H9 (cell line): ENCODE measurements around the gene PEX5L. TPM values are rescaled to one million over a fixed set of nuclear protein-coding genes. Genes with fewer than 3 reads are reported as not detected.

Experiments
- DNase-seq: peaks from one replicate; pipeline ENCODE4 v3.0.0-alpha.2; 2017
- H2AFZ ChIP-seq: one replicate; pipeline ENCODE4 v1.6.1; 2013; ENCODE audit warnings: mild to moderate bottlenecking, low read length, control low read depth, moderate library complexity
- H2AK5ac ChIP-seq: 2 replicates; pipeline ENCODE4 v1.6.1; 2013; ENCODE audit warnings: low read length, control low read depth, mixed read lengths; ENCODE audit not compliant: insufficient read length
- H2BK120ac ChIP-seq: one replicate; pipeline ENCODE4 v1.6.1; 2013; ENCODE audit warnings: low read depth, mild to moderate bottlenecking, low read length, control low read depth, inconsistent platforms; ENCODE audit not compliant: poor library complexity, severe bottlenecking
- H2BK12ac ChIP-seq: 2 replicates; pipeline ENCODE4 v1.6.1; 2013; ENCODE audit warnings: low read length, control low read depth, mixed read lengths, low read depth; ENCODE audit not compliant: insufficient read length
- H2BK15ac ChIP-seq: 2 replicates; pipeline ENCODE4 v1.6.1; 2013; ENCODE audit warnings: low read depth, low read length, control low read depth
- H2BK20ac ChIP-seq: one replicate; pipeline ENCODE4 v1.6.1; 2013; ENCODE audit warnings: low read depth, mild to moderate bottlenecking, low read length, control low read depth, inconsistent platforms; ENCODE audit not compliant: poor library complexity, severe bottlenecking
- H2BK5ac ChIP-seq: 2 replicates; pipeline ENCODE4 v1.6.1; 2013; ENCODE audit warnings: low read length, control low read depth, mixed read lengths; ENCODE audit not compliant: insufficient read length
- H3K14ac ChIP-seq: 2 replicates; pipeline ENCODE4 v1.6.1; 2013; ENCODE audit warnings: low read length, control low read depth; ENCODE audit not compliant: insufficient read depth
- H3K18ac ChIP-seq: 2 replicates; pipeline ENCODE4 v1.6.1; 2013; ENCODE audit warnings: low read depth, mild to moderate bottlenecking, mixed read lengths, low read length, control low read depth; ENCODE audit not compliant: insufficient read length
- H3K23ac ChIP-seq: 2 replicates; pipeline ENCODE4 v1.6.1; 2013; ENCODE audit warnings: low read length, control low read depth, mixed read lengths, low read depth; ENCODE audit not compliant: insufficient read length
- H3K23me2 ChIP-seq: 2 replicates; pipeline ENCODE4 v1.6.1; 2013; ENCODE audit warnings: low read depth, mild to moderate bottlenecking, mixed read lengths, low read length, control low read depth; ENCODE audit not compliant: insufficient read length, poor library complexity, severe bottlenecking
- H3K27ac ChIP-seq: 2 replicates; pipeline ENCODE4 v1.5.1; 2013; ENCODE audit warnings: low read length, control low read depth, mixed read lengths, low read depth; ENCODE audit not compliant: insufficient read length
- H3K27me3 ChIP-seq: 2 replicates; pipeline ENCODE4 v1.6.1; 2013; ENCODE audit warnings: low read length, control low read depth, inconsistent platforms; ENCODE audit not compliant: insufficient read depth
- H3K4ac ChIP-seq: 2 replicates; pipeline ENCODE4 v1.6.1; 2013; ENCODE audit warnings: low read depth, mild to moderate bottlenecking, control low read depth, inconsistent platforms, low read length, moderate library complexity
- H3K4me1 ChIP-seq: 2 replicates; pipeline ENCODE4 v1.6.1; 2013; ENCODE audit warnings: low read length, control low read depth, inconsistent platforms; ENCODE audit not compliant: insufficient read depth
- H3K4me2 ChIP-seq: 2 replicates; pipeline ENCODE4 v1.6.1; 2013; ENCODE audit warnings: low read length, control low read depth, mixed read lengths; ENCODE audit not compliant: insufficient read length, insufficient read depth
- H3K56ac ChIP-seq: 2 replicates; pipeline ENCODE4 v1.6.1; 2013; ENCODE audit warnings: low read depth, mild to moderate bottlenecking, mixed read lengths, low read length, control low read depth; ENCODE audit not compliant: insufficient read length
- H3K79me1 ChIP-seq: 2 replicates; pipeline ENCODE4 v1.6.1; 2013; ENCODE audit warnings: low read depth, mild to moderate bottlenecking, moderate library complexity, low read length, control low read depth, inconsistent platforms; ENCODE audit not compliant: insufficient read depth, poor library complexity, severe bottlenecking
- H3K79me2 ChIP-seq: 2 replicates; pipeline ENCODE4 v1.6.1; 2013; ENCODE audit warnings: low read length, control low read depth, inconsistent platforms; ENCODE audit not compliant: insufficient read depth
- H3K9ac ChIP-seq: 2 replicates; pipeline ENCODE4 v1.6.1; 2013; ENCODE audit warnings: low read length, control low read depth, mixed read lengths; ENCODE audit not compliant: insufficient read length; ENCODE audit errors: extremely low read depth
- H3K9me3 ChIP-seq: one replicate; pipeline ENCODE4 v1.6.1; 2013; ENCODE audit warnings: low read depth, low read length, inconsistent platforms; ENCODE audit not compliant: control insufficient read depth
- H3T11ph ChIP-seq: one replicate; pipeline ENCODE4 v1.6.1; 2013; ENCODE audit warnings: mild to moderate bottlenecking, low read length, control low read depth, inconsistent platforms
- H4K20me1 ChIP-seq: one replicate; pipeline ENCODE4 v1.6.1; 2013; ENCODE audit not compliant: control insufficient read depth, insufficient read length, insufficient read depth
- H4K5ac ChIP-seq: 2 replicates; pipeline ENCODE4 v1.6.1; 2013; ENCODE audit warnings: low read depth, mild to moderate bottlenecking, mixed read lengths, low read length, control low read depth; ENCODE audit not compliant: insufficient read length
- H4K8ac ChIP-seq: replicated peaks from 2 replicates; pipeline ENCODE4 v1.6.1; 2013; ENCODE audit warnings: low read length, control low read depth, mixed read lengths, low read depth; ENCODE audit not compliant: insufficient read length
- H4K91ac ChIP-seq: 2 replicates; pipeline ENCODE4 v1.6.1; 2013; ENCODE audit warnings: low read depth, mild to moderate bottlenecking, moderate library complexity, mixed read lengths, low read length, control low read depth; ENCODE audit not compliant: insufficient read length
- H3K27ac Mint-ChIP-seq, 3 experiments: 2 replicates in 2 of 3; 3 replicates in 1 of 3; pipeline ENCODE4 v1.8.0; 2020 to 2021; ENCODE audit warnings: mixed read lengths in 3 of 3, mild to moderate bottlenecking in 1 of 3, moderate library complexity in 1 of 3
- H3K27me3 Mint-ChIP-seq: 2 replicates; pipeline ENCODE4 v1.8.0; 2021; ENCODE audit warnings: low read depth, mild to moderate bottlenecking, moderate library complexity, mixed read lengths
- H3K36me3 Mint-ChIP-seq, 3 experiments: 2 replicates in 2 of 3; 3 replicates in 1 of 3; pipeline ENCODE4 v1.8.0; 2020 to 2021; ENCODE audit warnings: low read depth in 3 of 3, mixed read lengths in 3 of 3; ENCODE audit not compliant: insufficient read depth in 1 of 3
- H3K4me1 Mint-ChIP-seq, 2 experiments: 2 replicates each; pipeline ENCODE4 v1.8.0; 2020; ENCODE audit warnings: mixed read lengths in 2 of 2
- H3K4me3 Mint-ChIP-seq, 2 experiments: 2 replicates in 1 of 2; 3 replicates in 1 of 2; pipeline ENCODE4 v1.8.0; 2020 to 2021; ENCODE audit warnings: mild to moderate bottlenecking in 2 of 2, mixed read lengths in 2 of 2, moderate library complexity in 1 of 2
- H3K9me3 Mint-ChIP-seq, 2 experiments: 2 replicates in 1 of 2; 3 replicates in 1 of 2; pipeline ENCODE4 v1.8.0; 2020; ENCODE audit warnings: mild to moderate bottlenecking in 2 of 2, mixed read lengths in 2 of 2, moderate library complexity in 1 of 2
- WGBS: extraction: QIAGEN DNeasy Blood & Tissue Kit; methylation state at CpG from one replicate; pipeline ENCODE4 v1.1.7; 2013; ENCODE audit warnings: missing lambda C conversion rate, low lambda C conversion rate, mixed read lengths; ENCODE audit not compliant: insufficient read length; ENCODE audit errors: extremely low coverage; 5-methylcytosine and 5-hydroxymethylcytosine counted together
- total RNA-seq: library from RNA; stranded (reverse); gene quantifications from 2 replicates; pipeline ENCODE4 v1.2.1, GENCODE V29; 2021
- TF ChIP-seq, protein P1 (sequence below): fragments of 200-600 bp; sonication (generic); conservative IDR thresholded peaks from 3 replicates; pipeline ENCODE4 v1.8.0; 2021; ENCODE audit warnings: antibody characterized with exemption, mild to moderate bottlenecking

Gene PEX5L
- total RNA-seq, 1 experiment from 2014 or later = 0.85 TPM

- no peaks in the 10 kb centered on the region for H3K27me3 Mint-ChIP-seq
- WGBS = no CpG with 5 or more reads among the region's 2 CpGs
These were observed 34.7 kb downstream of the PEX5L start for GRCh38 chr3:180002006-180002405.

More at GRCh38 chr3:180002006-180002405, 34.7 kb downstream of the PEX5L start:
- H2BK15ac ChIP-seq = no peak overlapping the region
- no peak overlapping the region for H2BK20ac ChIP-seq
- H3K18ac ChIP-seq = no peak overlapping the region
- Mint-ChIP-seq H3K4me1 (no peaks in the 10 kb centered on the region), H3K9me3 (peaks cover 2 to 6% of the 10 kb centered on the region in 2 experiments; a peak in 1 of 5 replicates), H3K36me3 (peaks cover 5 to 6% (median 6%) of the 10 kb centered on the region in 3 experiments; a peak in 5 of 7 replicates), H3K4me3 (no peak overlapping the region), H3K27ac (no peak overlapping the region)
- no peak overlapping the region for H2AK5ac ChIP-seq
- H4K5ac ChIP-seq = no peak overlapping the region
- H4K20me1 ChIP-seq = no peaks in the 10 kb centered on the region
- H3K79me1 ChIP-seq = no peaks in the 10 kb centered on the region
- TF ChIP-seq, protein P1, sequence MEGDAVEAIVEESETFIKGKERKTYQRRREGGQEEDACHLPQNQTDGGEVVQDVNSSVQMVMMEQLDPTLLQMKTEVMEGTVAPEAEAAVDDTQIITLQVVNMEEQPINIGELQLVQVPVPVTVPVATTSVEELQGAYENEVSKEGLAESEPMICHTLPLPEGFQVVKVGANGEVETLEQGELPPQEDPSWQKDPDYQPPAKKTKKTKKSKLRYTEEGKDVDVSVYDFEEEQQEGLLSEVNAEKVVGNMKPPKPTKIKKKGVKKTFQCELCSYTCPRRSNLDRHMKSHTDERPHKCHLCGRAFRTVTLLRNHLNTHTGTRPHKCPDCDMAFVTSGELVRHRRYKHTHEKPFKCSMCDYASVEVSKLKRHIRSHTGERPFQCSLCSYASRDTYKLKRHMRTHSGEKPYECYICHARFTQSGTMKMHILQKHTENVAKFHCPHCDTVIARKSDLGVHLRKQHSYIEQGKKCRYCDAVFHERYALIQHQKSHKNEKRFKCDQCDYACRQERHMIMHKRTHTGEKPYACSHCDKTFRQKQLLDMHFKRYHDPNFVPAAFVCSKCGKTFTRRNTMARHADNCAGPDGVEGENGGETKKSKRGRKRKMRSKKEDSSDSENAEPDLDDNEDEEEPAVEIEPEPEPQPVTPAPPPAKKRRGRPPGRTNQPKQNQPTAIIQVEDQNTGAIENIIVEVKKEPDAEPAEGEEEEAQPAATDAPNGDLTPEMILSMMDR = no peak
- H2BK5ac ChIP-seq = no peak overlapping the region
- H3K9ac ChIP-seq = no peak overlapping the region
- H2BK12ac ChIP-seq = no peak overlapping the region
- no peak overlapping the region for H3K14ac ChIP-seq
- no peak overlapping the region for H3K4ac ChIP-seq
- H3K4me1 ChIP-seq = no peaks in the 10 kb centered on the region
- no peaks in the 10 kb centered on the region for H3K27me3 ChIP-seq
- no peak overlapping the region for H3K23ac ChIP-seq
- H3K9me3 ChIP-seq = no peaks in the 10 kb centered on the region
- H4K8ac ChIP-seq = no peak overlapping the region
- H4K91ac ChIP-seq = no peak overlapping the region
- no peaks in the 10 kb centered on the region for H3K23me2 ChIP-seq
- H3K56ac ChIP-seq = no peak overlapping the region
- H3K4me2 ChIP-seq = no peak overlapping the region
- H2BK120ac ChIP-seq = no peak overlapping the region
- DNase-seq = no peak
- no peak overlapping the region for H3K27ac ChIP-seq
- H3K79me2 ChIP-seq = no peaks in the 10 kb centered on the region
- H2AFZ ChIP-seq = no peak overlapping the region
- H3T11ph ChIP-seq = no peak overlapping the region
